Ovary (tissue), 3 donors: ENCODE results near the gene NPDC1.

Experiments used
- EP300 ChIP-seq: sonication (generic); formaldehyde crosslinking; IDR thresholded peaks from one replicate; pipeline ENCODE4 v1.6.1; 2017; ENCODE audit warnings: antibody characterized with exemption
- POLR2A ChIP-seq: fragments of 450-650 bp; IDR thresholded peaks from one replicate; pipeline ENCODE4 v1.6.1; 2017; ENCODE audit warnings: antibody characterized with exemption, mild to moderate bottlenecking, moderate library complexity
- TF ChIP-seq, protein P1 (sequence below), 3 donors: fragments of 450-650 bp in 2 of 3; fragments of 200-600 bp in 1 of 3; IDR thresholded peaks; one replicate each; pipeline versions ENCODE4 v1.5.1 to v1.8.0; 2016 to 2022; ENCODE audit warnings: antibody characterized with exemption in 3 of 3, mild to moderate bottlenecking in 1 of 3
- donor health status: DM: no; HTN: no; CAD: no.

DNA sequence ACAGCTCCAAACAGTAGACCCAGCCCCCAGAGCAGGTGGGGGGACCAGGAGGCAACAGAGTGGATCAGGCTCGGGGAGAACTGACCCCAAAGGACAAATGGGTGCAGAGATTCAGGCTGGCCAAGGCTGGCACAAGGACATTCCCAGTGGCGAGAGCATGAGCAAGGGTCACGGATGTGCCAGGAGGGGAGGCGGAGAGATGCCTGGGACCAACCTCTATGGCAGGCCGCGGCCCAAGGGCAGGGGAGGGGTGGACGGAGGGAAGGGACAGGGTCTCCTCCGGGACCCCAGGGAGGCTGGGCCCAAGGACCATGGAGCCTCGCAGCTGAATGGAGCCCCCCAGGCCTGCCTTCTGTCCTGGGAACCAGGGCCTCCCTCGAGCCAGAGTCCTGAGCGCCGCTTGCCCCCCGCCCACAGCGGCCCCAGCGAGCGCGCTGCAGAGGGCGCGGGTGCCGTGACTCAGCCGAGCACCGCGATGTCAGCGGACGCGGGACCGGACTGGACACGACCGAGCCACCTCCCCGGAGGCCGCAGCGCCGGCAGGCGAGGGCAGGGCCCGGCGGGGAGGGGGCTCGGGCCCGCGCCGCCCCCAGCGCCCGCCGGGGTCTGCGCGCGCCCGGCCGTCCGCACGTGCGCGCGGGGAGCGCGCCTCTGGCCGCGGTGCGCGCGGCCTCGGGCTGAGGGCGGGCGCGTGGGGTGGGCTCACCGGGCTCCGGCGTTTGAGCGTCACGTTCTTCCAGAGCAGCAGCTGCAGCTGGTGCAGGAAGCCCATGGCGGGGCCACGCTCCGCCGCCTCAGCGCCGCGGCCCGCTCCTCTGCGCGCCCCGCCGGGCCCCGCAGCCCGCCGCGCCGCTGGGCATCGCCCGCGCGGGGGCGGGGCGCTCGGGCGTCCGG, 18.4 kb downstream of the NPDC1 start, which contains the start of gene ABCA2:
- no peak for TF ChIP-seq POLR2A
- no peak for TF ChIP-seq EP300
- TF ChIP-seq, protein P1, sequence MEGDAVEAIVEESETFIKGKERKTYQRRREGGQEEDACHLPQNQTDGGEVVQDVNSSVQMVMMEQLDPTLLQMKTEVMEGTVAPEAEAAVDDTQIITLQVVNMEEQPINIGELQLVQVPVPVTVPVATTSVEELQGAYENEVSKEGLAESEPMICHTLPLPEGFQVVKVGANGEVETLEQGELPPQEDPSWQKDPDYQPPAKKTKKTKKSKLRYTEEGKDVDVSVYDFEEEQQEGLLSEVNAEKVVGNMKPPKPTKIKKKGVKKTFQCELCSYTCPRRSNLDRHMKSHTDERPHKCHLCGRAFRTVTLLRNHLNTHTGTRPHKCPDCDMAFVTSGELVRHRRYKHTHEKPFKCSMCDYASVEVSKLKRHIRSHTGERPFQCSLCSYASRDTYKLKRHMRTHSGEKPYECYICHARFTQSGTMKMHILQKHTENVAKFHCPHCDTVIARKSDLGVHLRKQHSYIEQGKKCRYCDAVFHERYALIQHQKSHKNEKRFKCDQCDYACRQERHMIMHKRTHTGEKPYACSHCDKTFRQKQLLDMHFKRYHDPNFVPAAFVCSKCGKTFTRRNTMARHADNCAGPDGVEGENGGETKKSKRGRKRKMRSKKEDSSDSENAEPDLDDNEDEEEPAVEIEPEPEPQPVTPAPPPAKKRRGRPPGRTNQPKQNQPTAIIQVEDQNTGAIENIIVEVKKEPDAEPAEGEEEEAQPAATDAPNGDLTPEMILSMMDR (IDR thresholded peaks at IDR 0.05) = no peak
